Aorta (tissue), 5 donors: ENCODE data around the gene ACBD6. TPM values are rescaled to one million over a fixed set of nuclear protein-coding genes. Genes with fewer than 3 reads are reported as not detected.

Source experiments
- ATAC-seq: fragments of 200-7000 bp; cut with Tn5 transposase; one replicate; pipeline ENCODE4 v1.9.1; 2022; ENCODE audit warnings: moderate library complexity; ENCODE audit not compliant: low FRiP score
- DNase-seq, 2 donors: peaks; one replicate each; pipeline ENCODE4 v3.0.0-alpha.2; 2020
- H3K27ac ChIP-seq, 2 donors: one replicate each; pipeline ENCODE4 v1.5.1; 2013; ENCODE audit warnings: low read length in 2 of 2, mild to moderate bottlenecking in 2 of 2, moderate library complexity in 2 of 2, control low read depth in 1 of 2, inconsistent platforms in 1 of 2, low read depth in 1 of 2
- H3K27me3 ChIP-seq, 2 donors: one replicate each; pipeline ENCODE4 v1.6.1; 2013; ENCODE audit warnings: control low read depth in 1 of 2, low read length in 1 of 2, mild to moderate bottlenecking in 1 of 2, moderate library complexity in 1 of 2; ENCODE audit not compliant: insufficient read depth in 2 of 2, control insufficient read depth in 1 of 2
- H3K36me3 ChIP-seq, 2 donors: one replicate each; pipeline ENCODE4 v1.6.1; 2013; ENCODE audit warnings: control low read depth in 1 of 2, low read length in 1 of 2, mild to moderate bottlenecking in 1 of 2; ENCODE audit not compliant: insufficient read depth in 2 of 2, control insufficient read depth in 1 of 2
- H3K4me1 ChIP-seq, 2 donors: one replicate each; pipeline ENCODE4 v1.6.1; 2013; ENCODE audit warnings: low read length in 2 of 2, control low read depth in 1 of 2, mild to moderate bottlenecking in 1 of 2, moderate library complexity in 1 of 2; ENCODE audit not compliant: insufficient read depth in 2 of 2, control insufficient read depth in 1 of 2
- H3K4me3 ChIP-seq, 2 donors: one replicate each; pipeline ENCODE4 v1.5.1; 2013; ENCODE audit warnings: low read length in 2 of 2, control low read depth in 1 of 2, mild to moderate bottlenecking in 1 of 2
- H3K9me3 ChIP-seq: one replicate; pipeline ENCODE4 v1.6.1; 2013; ENCODE audit warnings: mild to moderate bottlenecking, low read length; ENCODE audit not compliant: control insufficient read depth
- WGBS, 2 donors: extraction: QIAGEN DNeasy Blood & Tissue Kit; methylation state at CpG; one replicate each; pipeline ENCODE4 v1.1.7; 2013; 5-methylcytosine and 5-hydroxymethylcytosine counted together
- intact Hi-C, 2 donors: fragments of 100-400 bp; cut with DNase I; formaldehyde crosslinking; loops; one replicate each; pipeline versions ENCODE4 v1.14.2 to v1.15.0; 2022
- polyA plus RNA-seq, 2 donors: library from polyadenylated mRNA; stranded (reverse); fragments of 200-250 nt; gene quantifications; one replicate each; pipeline ENCODE4 v1.2.3, GENCODE V29; 2013
- total RNA-seq, 2 donors: library from RNA; stranded (reverse); fragmentation: NEBNext Ultra II Directional; extraction: Animal tissue kit (Norgen Biotek cat#: 25700); gene quantifications; one replicate each; pipeline ENCODE4 v1.2.1, GENCODE V29; 2021
- donor health status: healthy with polysubstance abuse.
- donor health status: Bipolar disorder and iron deficiency.
- donor health status: DM: no; HTN: no; CAD: no.
- donor health status: DM: no; HTN: no; CAD: no.
- donor health status: DM: yes; HTN: yes; CAD: no.

ACBD6 gene
- total and polyA plus RNA-seq, 4 donors = 27.7 to 53.1 (median 30.8) TPM

GRCh38 chr1:180269645-180270529 is 232.5 kb downstream of the ACBD6 start:
- ATAC-seq = no peak
- no peaks in the 10 kb centered on the region for H3K4me1 ChIP-seq
- no peaks in the 10 kb centered on the region for H3K27me3 ChIP-seq
- 65 to 73% methylated on average over 14 of the region's 14 CpGs for WGBS, 2 donors
- no peak overlapping the region for H3K27ac ChIP-seq
- no peaks in the 10 kb centered on the region for H3K36me3 ChIP-seq
- no peak overlapping the region for H3K4me3 ChIP-seq
- intact Hi-C loops = no loop called here
- no peaks in the 10 kb centered on the region for H3K9me3 ChIP-seq
- peak; percentile 33 to 66 for DNase-seq

- ATAC-seq (no peak), DNase-seq (peak in 1 of 2 donors; percentile 6)
- no peaks in the 10 kb centered on the region for H3K36me3 ChIP-seq
- 67 to 71% methylated on average over 9 of the region's 9 CpGs for WGBS, 2 donors
- no peak overlapping the region for H3K4me3 ChIP-seq
- no peak overlapping the region for H3K27ac ChIP-seq
- intact Hi-C loops = no loop called here
- H3K4me1 ChIP-seq = no peaks in the 10 kb centered on the region
- no peaks in the 10 kb centered on the region for H3K9me3 ChIP-seq
- H3K27me3 ChIP-seq = no peaks in the 10 kb centered on the region
These were observed 233.8 kb downstream of the ACBD6 start for GRCh38 chr1:180268556-180269075.

GRCh38 chr1:180267761-180268555 is 234.4 kb downstream of the ACBD6 start:
- WGBS, 2 donors = 78% methylated on average over 5 of the region's 5 CpGs
- ATAC-seq = no peak
- intact Hi-C loops = no loop called here

GRCh38 chr1:180267211-180267561 is 235.2 kb downstream of the ACBD6 start:
- WGBS, 2 donors = 85 to 91% methylated on average over 12 of the region's 12 CpGs
- no peaks in the 10 kb centered on the region for H3K27me3 ChIP-seq
- ATAC-seq = no peak
- H3K4me3 ChIP-seq = no peak overlapping the region
- no peak overlapping the region for H3K27ac ChIP-seq
- intact Hi-C loops = no loop called here
- no peaks in the 10 kb centered on the region for H3K4me1 ChIP-seq
- no peaks in the 10 kb centered on the region for H3K9me3 ChIP-seq
- H3K36me3 ChIP-seq = no peaks in the 10 kb centered on the region
- peak in 1 of 2 donors; percentile 61 for DNase-seq

More at GRCh38 chr1:180267761-180268555, 234.4 kb downstream of the ACBD6 start:
- Histone ChIP-seq H3K36me3 (no peaks in the 10 kb centered on the region), H3K4me1 (no peaks in the 10 kb centered on the region), H3K4me3 (no peak overlapping the region), H3K27me3 (no peaks in the 10 kb centered on the region), H3K27ac (no peak overlapping the region), H3K9me3 (no peaks in the 10 kb centered on the region)
- DNase-seq = peak in 1 of 2 donors; percentile 23

- no peak for ATAC-seq
These were observed 235.8 kb downstream of the ACBD6 start for GRCh38 chr1:180266275-180267210.

GRCh38 chr1:180265871-180266270 is 236.5 kb downstream of the ACBD6 start:
- H3K27ac ChIP-seq = no peak overlapping the region
- 57 to 71% methylated on average over 4 of the region's 4 CpGs for WGBS, 2 donors
- DNase-seq = no peak
- no peaks in the 10 kb centered on the region for H3K4me1 ChIP-seq
- no peak for ATAC-seq
- no peaks in the 10 kb centered on the region for H3K27me3 ChIP-seq
- H3K9me3 ChIP-seq = no peaks in the 10 kb centered on the region
- intact Hi-C loops = no loop called here
- H3K4me3 ChIP-seq = no peak overlapping the region
- no peaks in the 10 kb centered on the region for H3K36me3 ChIP-seq

More at GRCh38 chr1:180266275-180267210, 235.8 kb downstream of the ACBD6 start:
- Histone ChIP-seq H3K4me1 (no peaks in the 10 kb centered on the region), H3K27ac (no peak overlapping the region), H3K9me3 (no peaks in the 10 kb centered on the region), H3K36me3 (no peaks in the 10 kb centered on the region), H3K4me3 (no peak overlapping the region), H3K27me3 (no peaks in the 10 kb centered on the region)
- intact Hi-C loops = no loop called here
- WGBS, 2 donors = 83 to 87% methylated on average over 28 of the region's 28 CpGs
- DNase-seq = peak in 1 of 2 donors; percentile 72

GRCh38 chr1:180265201-180265600 is 237.2 kb downstream of the ACBD6 start:
- no peaks in the 10 kb centered on the region for H3K9me3 ChIP-seq
- no peak overlapping the region for H3K27ac ChIP-seq
- no peak overlapping the region for H3K4me3 ChIP-seq
- no peaks in the 10 kb centered on the region for H3K4me1 ChIP-seq
- intact Hi-C loops = no loop called here
- no peaks in the 10 kb centered on the region for H3K36me3 ChIP-seq
- DNase-seq (peak in 1 of 2 donors; percentile 42), ATAC-seq (no peak)
- H3K27me3 ChIP-seq = no peaks in the 10 kb centered on the region
- 74% methylated on average over 9 of the region's 9 CpGs for WGBS, 2 donors

- H3K4me1 ChIP-seq = no peaks in the 10 kb centered on the region
- DNase-seq = peak in 1 of 2 donors; percentile 8
- WGBS, 2 donors = 50 to 60% methylated on average over 2 of the region's 2 CpGs
- intact Hi-C loops = no loop called here
- no peak overlapping the region for H3K27ac ChIP-seq
- no peaks in the 10 kb centered on the region for H3K36me3 ChIP-seq
- no peak overlapping the region for H3K4me3 ChIP-seq
- H3K27me3 ChIP-seq = no peaks in the 10 kb centered on the region
- no peaks in the 10 kb centered on the region for H3K9me3 ChIP-seq
- ATAC-seq = no peak
These were observed 237.8 kb downstream of the ACBD6 start for GRCh38 chr1:180264595-180264994.
